ENCODE results near the gene CLASRP.

Gene CLASRP

GRCh38 chr19:45076029-45076850, 37.4 kb downstream of the CLASRP start, which contains the start of gene ZNF296:
Gene ZNF296 (minus strand): TSS chr19:45076478. CDS start chr19:45076373, 105 bp downstream.
- peak within 1 kb of the TSS; percentile 84 for H3K4me3 Mint-ChIP-seq
- DNase-seq (ENCODE audit: low spot score): peak; percentile 85
- peaks cover 27% of the 10 kb centered on the region for H3K4me1 Mint-ChIP-seq (ENCODE audit: low read depth)
- no peaks in the 10 kb centered on the region for H3K27me3 Mint-ChIP-seq (ENCODE audit: low read depth)
- peak within 1 kb of the TSS; percentile 73 for H3K27ac Mint-ChIP-seq
- H3K36me3 Mint-ChIP-seq (ENCODE audit: low read depth): peaks cover 7% of the 10 kb centered on the region
- H3K9me3 Mint-ChIP-seq: no peaks in the 10 kb centered on the region

- Mint-ChIP-seq H3K9me3 (no peaks in the 10 kb centered on the region), H3K36me3 (ENCODE audit: low read depth) (peaks cover 13% of the 10 kb centered on the region), H3K4me1 (ENCODE audit: low read depth) (peaks cover 31% of the 10 kb centered on the region), H3K27ac (peak overlapping the region; percentile 73), H3K27me3 (ENCODE audit: low read depth) (no peaks in the 10 kb centered on the region), H3K4me3 (peak overlapping the region; percentile 84)
- DNase-seq (ENCODE audit: low spot score): no peak
Measured at GRCh38 chr19:45076851-45077730, 38.2 kb downstream of the CLASRP start.

- Mint-ChIP-seq H3K9me3 (no peaks in the 10 kb centered on the region), H3K4me3 (peak overlapping the region; percentile 99), H3K36me3 (ENCODE audit: low read depth) (peaks cover 17% of the 10 kb centered on the region), H3K27ac (peak overlapping the region; percentile 60), H3K4me1 (ENCODE audit: low read depth) (peaks cover 34% of the 10 kb centered on the region), H3K27me3 (ENCODE audit: low read depth) (no peaks in the 10 kb centered on the region)
- DNase-seq (ENCODE audit: low spot score): no peak
Measured at GRCh38 chr19:45078390-45079062, 39.7 kb downstream of the CLASRP start.

- peak; percentile 82 for DNase-seq (ENCODE audit: low spot score)
- Mint-ChIP-seq H3K36me3 (ENCODE audit: low read depth) (peaks cover 17% of the 10 kb centered on the region), H3K4me3 (peak within 1 kb of the TSS; percentile 99), H3K4me1 (ENCODE audit: low read depth) (peaks cover 34% of the 10 kb centered on the region), H3K27ac (peak within 1 kb of the TSS; percentile 86), H3K27me3 (ENCODE audit: low read depth) (no peaks in the 10 kb centered on the region), H3K9me3 (no peaks in the 10 kb centered on the region)
Measured at GRCh38 chr19:45079063-45079910, 40.4 kb downstream of the CLASRP start, which contains the start of gene GEMIN7. Gene GEMIN7 (plus strand): TSS chr19:45079260. CDS start chr19:45090115, 10,855 bp downstream.

GRCh38 chr19:45079911-45080370, 41.1 kb downstream of the CLASRP start:
- peaks cover 30% of the 10 kb centered on the region for H3K4me1 Mint-ChIP-seq (ENCODE audit: low read depth)

GRCh38 chr19:45082170-45082569, 43.3 kb downstream of the CLASRP start:
- Mint-ChIP-seq H3K4me1 (ENCODE audit: low read depth) (peaks cover 21% of the 10 kb centered on the region), H3K9me3 (no peaks in the 10 kb centered on the region), H3K36me3 (ENCODE audit: low read depth) (peaks cover 25% of the 10 kb centered on the region), H3K27ac (no peak overlapping the region), H3K27me3 (ENCODE audit: low read depth) (no peaks in the 10 kb centered on the region), H3K4me3 (peak overlapping the region; percentile 4)
- DNase-seq (ENCODE audit: low spot score): no peak

More at GRCh38 chr19:45079911-45080370, 41.1 kb downstream of the CLASRP start:
- Mint-ChIP-seq H3K27me3 (ENCODE audit: low read depth) (no peaks in the 10 kb centered on the region), H3K9me3 (no peaks in the 10 kb centered on the region), H3K36me3 (ENCODE audit: low read depth) (peaks cover 17% of the 10 kb centered on the region), H3K4me3 (peak overlapping the region; percentile 99), H3K27ac (peak overlapping the region; percentile 86)
- no peak for DNase-seq (ENCODE audit: low spot score)

- DNase-seq (ENCODE audit: low spot score): no peak
- Mint-ChIP-seq H3K27me3 (ENCODE audit: low read depth) (no peaks in the 10 kb centered on the region), H3K4me1 (ENCODE audit: low read depth) (peaks cover 20% of the 10 kb centered on the region), H3K36me3 (ENCODE audit: low read depth) (peaks cover 41% of the 10 kb centered on the region), H3K9me3 (no peaks in the 10 kb centered on the region), H3K27ac (peak overlapping the region; percentile 49), H3K4me3 (no peak overlapping the region)
Measured at GRCh38 chr19:45086480-45086879, 47.6 kb downstream of the CLASRP start.

GRCh38 chr19:45087531-45087930, 48.7 kb downstream of the CLASRP start:
- Mint-ChIP-seq H3K9me3 (no peaks in the 10 kb centered on the region), H3K4me3 (peak overlapping the region; percentile 73), H3K27ac (peak overlapping the region; percentile 90), H3K27me3 (ENCODE audit: low read depth) (no peaks in the 10 kb centered on the region), H3K4me1 (ENCODE audit: low read depth) (peaks cover 19% of the 10 kb centered on the region), H3K36me3 (ENCODE audit: low read depth) (peaks cover 35% of the 10 kb centered on the region)
- peak; percentile 33 for DNase-seq (ENCODE audit: low spot score)

- no peak for DNase-seq (ENCODE audit: low spot score)
- no peak overlapping the region for H3K27ac Mint-ChIP-seq
- peaks cover 34% of the 10 kb centered on the region for H3K4me1 Mint-ChIP-seq (ENCODE audit: low read depth)
- H3K36me3 Mint-ChIP-seq (ENCODE audit: low read depth): peaks cover 37% of the 10 kb centered on the region
- H3K27me3 Mint-ChIP-seq (ENCODE audit: low read depth): no peaks in the 10 kb centered on the region
- no peak overlapping the region for H3K4me3 Mint-ChIP-seq
- H3K9me3 Mint-ChIP-seq: no peaks in the 10 kb centered on the region
Measured at GRCh38 chr19:45090034-45090433, 51.2 kb downstream of the CLASRP start.

- Mint-ChIP-seq H3K4me3 (no peak overlapping the region), H3K36me3 (ENCODE audit: low read depth) (peaks cover 33% of the 10 kb centered on the region), H3K9me3 (no peaks in the 10 kb centered on the region), H3K4me1 (ENCODE audit: low read depth) (peaks cover 34% of the 10 kb centered on the region), H3K27ac (peak overlapping the region; percentile 12), H3K27me3 (ENCODE audit: low read depth) (no peaks in the 10 kb centered on the region)
- no peak for DNase-seq (ENCODE audit: low spot score)
Measured at GRCh38 chr19:45090606-45091005, 51.8 kb downstream of the CLASRP start.

- peaks cover 37% of the 10 kb centered on the region for H3K4me1 Mint-ChIP-seq (ENCODE audit: low read depth)
- no peaks in the 10 kb centered on the region for H3K9me3 Mint-ChIP-seq
- H3K4me3 Mint-ChIP-seq: peak overlapping the region; percentile 84
- H3K27me3 Mint-ChIP-seq (ENCODE audit: low read depth): no peaks in the 10 kb centered on the region
- peaks cover 31% of the 10 kb centered on the region for H3K36me3 Mint-ChIP-seq (ENCODE audit: low read depth)
- DNase-seq (ENCODE audit: low spot score): peak; percentile 95
- peak overlapping the region; percentile 91 for H3K27ac Mint-ChIP-seq
Measured at GRCh38 chr19:45091031-45091923, 52.4 kb downstream of the CLASRP start.
